HG03442 (cell line): Measurements from ENCODE around the gene SCLT1.

Experiments used
- ATAC-seq: cut with Tn5 transposase; IDR thresholded peaks from one replicate; pipeline ENCODE4 v1.9.1; 2021; ENCODE audit warnings: mild to moderate bottlenecking, moderate library complexity; ENCODE audit not compliant: unreplicated experiment

The SCLT1 gene

DNA sequence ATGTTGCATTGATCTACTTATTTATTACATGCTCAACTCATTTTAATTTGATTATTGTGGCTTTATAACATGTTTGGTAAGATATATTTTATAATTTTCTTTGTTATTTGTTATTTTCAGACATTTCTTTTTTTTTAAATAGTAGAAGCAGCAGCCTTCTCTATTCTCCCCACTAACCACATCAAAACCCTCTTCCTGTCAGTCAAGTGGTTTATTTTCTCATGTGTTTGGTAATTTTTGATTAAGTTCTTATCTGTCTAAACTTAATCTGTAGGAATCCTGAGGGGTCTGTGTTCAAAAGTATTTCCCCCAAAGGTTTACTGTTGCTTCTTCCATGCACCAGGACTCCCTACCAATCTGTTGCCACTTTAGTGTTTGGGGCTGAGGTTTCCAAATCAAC, 131.9 kb downstream of the SCLT1 start:
- ATAC-seq, result no peak

GRCh38 chr4:128958194-128958593, 135.1 kb downstream of the SCLT1 start:
- no peak for ATAC-seq

DNA sequence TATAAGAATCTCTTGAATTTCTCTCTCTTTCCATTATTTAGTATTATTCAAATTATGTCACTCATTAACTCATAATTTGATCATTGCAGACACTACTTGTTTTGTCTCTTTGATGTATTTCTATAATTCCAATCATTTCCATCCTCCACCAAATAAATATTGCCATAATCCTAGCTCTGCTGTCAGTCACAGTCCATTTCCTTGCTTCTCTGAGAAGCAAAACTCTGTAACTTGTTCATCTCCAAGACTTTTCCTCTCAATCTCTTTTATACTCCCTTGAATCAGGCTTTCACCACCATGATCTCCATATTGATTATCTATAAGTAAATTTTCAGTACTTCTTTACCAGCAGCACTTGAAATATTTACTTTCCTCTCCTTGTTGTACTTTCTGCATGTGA, 135.9 kb downstream of the SCLT1 start:
- no peak for ATAC-seq

GRCh38 chr4:128955751-128956150, 137.6 kb downstream of the SCLT1 start:
- no peak for ATAC-seq

DNA sequence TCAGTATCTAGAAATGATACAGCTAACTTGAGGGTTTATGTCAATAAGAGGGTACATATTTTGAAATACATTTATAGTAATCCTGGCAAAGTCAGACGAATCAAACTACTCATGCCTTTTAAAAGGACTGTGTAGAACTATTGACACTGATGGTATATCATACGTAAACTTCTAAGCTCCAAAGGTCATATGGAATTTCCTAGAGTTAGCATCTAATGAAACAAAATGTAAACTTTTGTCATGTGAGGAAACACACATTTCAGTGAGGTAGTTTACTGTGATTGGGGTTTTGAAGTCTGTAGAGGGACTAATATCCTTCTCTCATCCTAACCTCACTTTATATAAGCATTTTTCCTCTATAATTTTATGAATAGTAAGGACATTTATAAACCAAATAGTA, 138.4 kb downstream of the SCLT1 start:
- no peak for ATAC-seq

DNA sequence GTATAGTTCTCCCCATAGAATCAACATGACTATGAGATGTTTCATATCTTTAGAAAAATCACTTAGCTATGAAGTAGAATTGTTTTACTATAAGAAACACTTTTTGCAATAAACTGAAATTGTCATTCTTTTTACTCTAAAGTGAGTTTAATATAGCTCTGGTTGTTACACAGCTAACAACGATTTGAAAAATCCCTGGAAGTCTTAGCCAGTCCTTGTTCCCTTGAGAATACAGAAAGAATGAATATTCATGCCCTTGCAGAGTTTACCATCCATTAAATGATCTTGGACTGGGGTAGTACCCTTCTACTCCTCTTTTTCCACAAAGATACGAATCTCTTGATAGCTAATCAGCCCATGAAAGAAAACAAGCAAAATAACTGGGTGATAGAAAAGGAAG, 142.0 kb downstream of the SCLT1 start:
- ATAC-seq, result no peak

DNA sequence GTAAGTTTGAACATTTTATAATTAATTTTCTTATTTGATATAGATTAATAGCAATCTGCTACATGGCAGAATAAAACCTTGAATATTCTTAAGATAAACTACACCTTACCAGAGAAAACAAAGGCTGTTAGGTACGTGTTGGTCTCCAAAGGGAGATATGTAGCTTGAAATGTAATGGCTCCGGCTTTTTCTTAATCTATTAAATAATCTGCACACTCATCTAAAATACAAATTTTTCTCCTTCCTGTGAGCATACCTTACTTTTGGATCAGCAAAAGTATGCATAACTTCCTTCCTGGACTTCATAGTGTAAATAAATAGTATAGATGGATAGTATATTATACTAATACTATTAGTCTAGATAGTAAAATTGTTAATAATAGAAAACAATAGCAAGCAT, 142.5 kb downstream of the SCLT1 start:
- ATAC-seq, result no peak

- ATAC-seq, result no peak
These were observed 146.4 kb downstream of the SCLT1 start for GRCh38 chr4:128946916-128947315.

- no peak for ATAC-seq
These were observed 150.7 kb downstream of the SCLT1 start for GRCh38 chr4:128942607-128943006.

DNA sequence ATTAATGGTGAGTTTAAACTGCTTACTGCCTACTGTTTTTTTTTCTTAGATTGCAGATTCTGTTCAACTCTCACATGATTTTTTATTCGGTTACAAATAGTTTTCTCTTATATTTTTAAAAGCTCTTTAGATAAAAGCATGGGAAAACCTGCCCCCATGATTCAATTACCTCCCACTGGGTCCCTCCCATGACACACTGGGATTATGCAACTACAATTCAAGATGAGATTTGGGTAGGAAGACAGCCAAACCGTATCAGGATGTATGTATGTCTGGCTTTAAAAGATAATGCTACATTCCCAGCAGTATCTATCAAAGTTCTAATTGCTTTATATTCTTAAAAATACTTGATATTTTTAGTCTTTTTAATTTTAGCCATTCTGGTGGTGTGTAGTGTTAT, 152.4 kb downstream of the SCLT1 start:
- no peak for ATAC-seq

- ATAC-seq, result no peak
These were observed 163.3 kb downstream of the SCLT1 start for GRCh38 chr4:128930051-128930450.

DNA sequence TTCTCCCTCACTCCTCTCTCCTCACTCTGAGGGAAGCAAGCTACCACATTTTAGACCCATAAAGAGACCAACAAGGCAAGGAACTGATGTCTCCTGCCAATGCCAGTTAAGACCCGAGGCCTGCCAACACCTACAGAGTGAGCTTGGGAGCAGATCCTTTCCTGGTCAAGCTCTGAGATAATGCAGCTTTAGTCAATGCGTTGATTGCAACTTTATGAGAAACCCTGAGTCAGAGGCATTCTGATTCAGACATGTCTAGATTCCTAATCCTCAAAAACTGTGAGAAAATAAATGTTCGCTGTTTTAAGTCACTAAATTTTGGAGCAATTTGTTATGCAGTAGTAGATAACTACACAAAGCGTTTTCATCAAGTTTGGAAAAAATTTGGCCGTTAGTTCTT, 168.4 kb downstream of the SCLT1 start:
- no peak for ATAC-seq

GRCh38 chr4:128921954-128922353, 171.4 kb downstream of the SCLT1 start:
- ATAC-seq, result no peak

DNA sequence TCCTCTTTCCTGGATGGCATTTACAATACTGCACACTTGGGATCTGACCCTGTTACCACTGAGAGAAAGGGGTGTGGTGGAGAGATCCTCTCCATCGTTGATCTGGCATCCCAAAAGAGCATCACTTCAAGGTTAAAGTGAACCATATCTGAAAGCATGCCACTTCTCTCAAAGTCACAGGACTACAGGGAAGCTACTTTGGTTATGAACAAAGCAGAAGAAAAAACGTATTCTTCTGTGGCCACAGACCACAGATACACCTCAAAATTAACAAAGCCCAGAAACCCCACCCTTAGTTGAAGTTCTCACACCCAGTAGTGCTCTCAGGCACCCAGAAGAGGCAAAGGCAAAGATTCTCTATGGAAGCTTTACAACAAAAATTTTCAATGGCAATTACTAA, 175.6 kb downstream of the SCLT1 start:
- peak; percentile 77 for ATAC-seq

DNA sequence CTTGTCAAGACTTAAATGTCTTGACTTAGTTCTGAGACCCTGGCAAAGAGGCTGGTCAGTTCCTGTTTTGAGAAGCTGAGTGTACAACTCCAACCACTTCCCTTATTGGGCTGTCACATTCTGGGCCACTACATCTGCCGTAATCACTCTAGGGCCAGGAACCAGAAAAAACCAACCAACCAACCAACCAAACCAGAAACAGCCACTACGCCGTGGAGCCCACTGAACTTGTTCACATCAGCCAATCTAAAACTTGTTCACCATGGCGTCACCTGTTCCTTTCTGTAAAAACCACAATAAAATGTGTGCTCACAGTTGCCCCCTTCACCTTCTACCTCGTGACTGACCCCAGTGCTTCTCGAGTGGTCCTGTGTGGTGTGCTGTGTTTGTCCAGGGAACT, 176.5 kb downstream of the SCLT1 start:
- peak; percentile 74 for ATAC-seq

DNA sequence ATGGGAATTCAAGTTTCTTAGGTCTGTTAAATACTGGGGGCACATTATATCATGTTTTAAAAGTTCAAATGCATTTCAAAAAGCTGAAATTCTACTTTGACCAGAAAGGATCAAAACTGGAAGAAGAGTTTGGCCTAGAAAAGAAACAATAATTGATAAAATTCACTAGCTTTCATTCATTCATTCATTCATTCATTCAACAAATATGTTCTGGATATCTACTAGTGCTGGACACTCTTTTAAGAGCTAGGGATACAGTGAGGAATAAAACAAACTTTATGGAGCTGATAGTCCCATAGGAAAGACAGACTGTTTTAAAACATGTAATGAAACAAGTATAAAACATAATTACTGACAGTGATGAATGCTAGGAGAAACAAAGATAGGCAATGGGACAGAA, 177.8 kb downstream of the SCLT1 start:
- no peak for ATAC-seq

- no peak for ATAC-seq
These were observed 180.1 kb downstream of the SCLT1 start for GRCh38 chr4:128913228-128913627.

- ATAC-seq, result no peak
These were observed 184.6 kb downstream of the SCLT1 start for GRCh38 chr4:128908735-128909134.

GRCh38 chr4:128907981-128908380, 185.4 kb downstream of the SCLT1 start:
- ATAC-seq, result no peak

DNA sequence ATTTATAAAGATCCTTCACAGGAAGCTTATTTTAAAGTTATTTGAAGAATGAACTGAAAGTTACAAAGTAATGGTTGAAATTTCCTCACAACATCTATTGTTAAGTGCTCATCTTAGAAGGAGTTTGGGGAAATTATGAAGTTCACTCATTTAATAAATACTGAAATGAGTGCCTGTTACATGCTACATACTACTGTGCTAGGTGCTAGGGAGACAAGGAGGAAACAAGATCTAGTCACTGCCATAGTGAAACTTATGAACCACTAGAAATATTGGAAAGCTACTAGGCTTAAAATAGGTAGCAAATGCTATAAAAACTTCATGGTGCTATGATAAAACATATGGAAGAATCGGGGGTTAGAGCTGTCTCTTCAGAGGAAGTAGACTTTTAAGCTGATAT, 186.8 kb downstream of the SCLT1 start:
- ATAC-seq, result peak; percentile 41

- no peak for ATAC-seq
These were observed 188.5 kb downstream of the SCLT1 start for GRCh38 chr4:128904821-128905220.

- ATAC-seq, result no peak
These were observed 212.7 kb downstream of the SCLT1 start for GRCh38 chr4:128880662-128881061.

DNA sequence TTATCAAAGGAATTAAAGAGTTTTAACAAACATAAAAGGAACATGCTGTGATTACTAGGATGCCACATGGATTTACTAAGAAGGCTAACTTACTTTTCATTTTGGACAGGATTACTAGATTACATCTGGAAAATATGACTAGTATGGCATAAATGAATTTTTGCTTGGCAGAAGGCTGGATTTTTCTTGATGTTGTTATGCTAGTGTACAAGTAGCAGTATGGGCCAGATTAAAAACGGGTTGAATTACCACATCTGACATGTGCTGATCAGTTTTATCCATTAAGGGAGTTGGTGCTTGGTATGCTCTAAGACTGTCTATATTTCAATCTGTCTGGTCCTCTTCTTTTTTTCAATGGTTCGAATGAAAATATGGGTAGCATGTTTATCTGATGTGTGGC, 213.4 kb downstream of the SCLT1 start:
- no peak for ATAC-seq

GRCh38 chr4:128879283-128879682, 214.1 kb downstream of the SCLT1 start:
- no peak for ATAC-seq
